Effector CD8-positive, alpha-beta T cell (primary cell): ENCODE data around the gene PRXL2B.

ENCODE experiments used
- DNase-seq: peaks from one replicate; lab custom pipeline; 2025; lab: John Stamatoyannopoulos, UW

PRXL2B gene

DNA sequence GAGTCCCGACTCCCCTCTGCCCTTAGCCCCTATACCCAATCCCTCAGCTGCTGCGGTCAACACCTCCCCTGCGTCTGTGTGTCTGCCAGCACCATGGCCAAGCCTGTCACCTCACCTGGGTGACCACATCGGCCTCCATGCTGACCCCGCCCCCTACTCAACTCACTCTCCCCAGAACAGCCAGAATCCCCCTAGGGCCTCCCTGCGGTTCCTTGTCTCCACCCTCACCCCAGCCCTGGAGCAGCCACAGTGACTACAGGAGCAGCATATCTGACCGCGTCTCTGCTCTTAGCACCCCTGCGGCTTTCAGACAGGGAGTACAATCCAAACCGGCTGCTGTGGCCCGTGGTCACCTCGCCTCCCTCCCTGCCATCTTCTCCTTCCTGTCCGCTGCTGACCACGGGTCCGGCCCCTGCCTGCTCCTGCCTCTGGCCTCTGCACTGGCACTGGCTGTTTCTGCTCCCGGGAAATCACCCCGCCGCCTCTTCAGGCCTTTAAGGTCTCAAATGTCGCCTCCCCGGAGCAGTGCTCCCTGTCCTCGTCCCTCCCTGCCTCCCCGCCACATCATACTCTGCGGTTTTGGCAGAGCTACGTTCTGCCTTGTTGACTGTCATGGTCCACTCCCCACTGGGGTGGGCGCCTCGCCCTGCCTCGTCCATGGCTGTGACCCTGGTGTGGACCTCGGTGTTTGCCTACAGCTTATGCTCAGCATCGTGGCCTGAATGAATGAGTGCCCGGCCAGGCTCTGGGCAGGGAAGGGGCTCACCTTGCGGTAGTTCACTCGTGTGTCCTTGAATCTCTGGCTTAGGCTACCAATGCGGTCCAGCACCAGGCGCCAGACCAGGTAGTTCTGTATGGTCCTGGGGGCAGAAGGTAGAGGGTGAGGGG lies 11.1 kb downstream of the PRXL2B start:
- no peak for DNase-seq

DNA sequence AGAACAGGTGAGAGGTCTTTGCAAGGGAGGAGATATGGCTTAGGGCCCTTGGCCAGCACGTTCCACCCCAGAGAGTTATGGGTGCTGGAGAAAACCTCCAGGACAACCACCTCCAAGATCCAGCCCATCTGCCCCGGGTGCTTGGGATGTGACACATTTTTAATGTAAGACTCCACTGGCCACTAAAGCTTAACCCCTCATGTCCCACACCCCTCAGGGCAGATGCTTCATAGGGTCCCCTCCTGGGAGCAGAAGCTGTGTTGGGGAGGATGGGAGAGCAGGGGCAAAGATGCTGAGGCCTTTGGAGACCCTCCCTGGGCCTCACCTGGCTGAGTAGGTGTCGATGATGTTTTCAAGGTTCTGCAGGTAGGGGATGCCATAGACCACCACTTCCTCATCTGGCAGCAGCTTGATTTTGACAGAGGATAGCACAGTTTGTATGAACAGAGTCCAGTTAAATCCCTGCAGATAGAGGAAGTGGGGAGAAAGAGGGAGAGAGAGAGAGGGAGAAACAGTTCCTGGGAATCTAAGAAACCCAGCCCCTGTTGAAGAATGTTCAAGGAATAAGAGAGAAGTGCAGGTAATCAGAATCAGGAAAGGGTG lies 11.9 kb downstream of the PRXL2B start:
- DNase-seq, result no peak

DNA sequence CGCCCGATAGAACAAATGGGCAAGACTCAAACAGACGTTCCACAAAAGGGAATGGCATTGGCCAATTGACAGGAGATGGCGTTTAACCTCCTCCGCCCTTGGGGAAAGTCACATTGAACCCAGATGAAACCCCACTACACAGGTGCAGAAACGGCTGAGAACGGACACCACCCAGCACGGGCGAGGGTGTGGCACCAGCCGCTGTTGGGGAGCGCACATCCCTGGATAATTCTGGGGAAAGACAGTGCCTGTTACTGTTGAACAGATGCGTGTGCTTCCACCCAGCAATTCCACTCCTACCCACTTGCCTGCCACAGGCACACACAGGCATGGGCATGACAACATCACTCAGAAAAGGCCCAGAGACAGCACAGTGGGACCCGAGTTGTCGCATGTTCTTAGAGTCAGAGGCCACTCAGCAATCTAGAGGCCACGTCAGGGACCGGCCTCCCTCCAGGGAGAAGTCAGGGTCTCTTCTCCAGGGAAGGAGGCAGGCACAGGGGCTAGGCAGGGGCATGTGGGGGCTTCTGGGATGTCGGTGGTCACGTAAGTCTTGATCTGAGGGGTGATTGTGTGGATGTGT lies 15.2 kb downstream of the PRXL2B start:
- no peak for DNase-seq

DNA sequence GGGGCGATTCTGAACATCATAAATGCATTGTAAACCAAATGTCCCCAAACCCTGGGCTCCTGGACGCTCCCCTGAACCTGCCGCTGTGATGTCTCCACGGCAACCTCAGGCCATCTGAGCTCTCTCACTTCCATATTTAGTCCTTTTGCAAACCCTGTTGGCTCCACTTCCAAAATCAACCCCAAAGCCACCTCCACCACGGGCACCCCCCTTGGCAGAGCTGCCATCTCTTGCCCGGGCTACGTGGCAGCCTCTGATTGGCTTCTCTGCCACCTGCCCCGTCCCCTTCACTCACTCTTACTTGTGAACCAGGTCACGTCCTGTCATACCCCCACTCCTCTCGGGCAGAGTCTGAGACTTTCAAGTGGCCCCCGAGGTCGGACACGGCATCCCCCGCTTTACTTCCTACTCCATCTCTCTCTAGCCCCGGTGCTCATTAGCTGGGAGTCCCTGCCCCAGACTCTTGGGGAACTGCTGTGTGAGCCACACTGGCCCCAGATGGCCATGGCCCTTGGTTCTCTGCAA lies 15.8 kb downstream of the PRXL2B start:
- DNase-seq, result no peak

DNA sequence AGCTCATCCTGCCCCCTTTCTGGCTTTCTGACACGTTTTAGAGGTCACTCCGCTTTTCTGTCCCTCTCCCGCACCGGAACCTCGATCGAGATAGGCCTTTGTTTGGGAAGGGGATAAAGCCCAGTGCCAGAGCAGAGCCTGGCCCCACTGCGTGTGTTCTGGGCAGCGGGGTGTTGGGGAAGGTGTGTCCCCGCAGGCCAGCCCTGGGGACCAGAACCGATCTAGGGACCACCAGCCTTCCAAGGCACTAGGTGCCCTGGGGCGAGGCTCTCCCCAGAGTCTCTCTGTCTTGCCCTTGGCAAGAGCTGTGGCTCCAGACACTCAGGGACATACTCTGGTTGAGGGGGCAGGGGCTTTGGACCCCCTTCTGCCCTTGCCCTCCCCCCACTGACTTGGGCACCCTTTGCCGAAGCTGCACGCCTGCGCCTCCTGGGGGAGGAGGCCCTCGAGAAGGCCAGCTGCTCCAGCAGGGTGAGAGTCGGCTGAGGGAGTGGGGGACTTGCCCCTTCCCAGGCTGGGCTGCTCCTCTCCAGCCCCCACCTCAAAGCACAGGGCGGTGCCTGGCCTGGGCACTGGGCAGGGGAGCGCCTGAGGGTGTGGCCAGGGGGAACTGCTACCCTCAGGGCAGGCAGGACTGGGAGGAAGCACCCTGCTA lies 16.4 kb downstream of the PRXL2B start:
- no peak for DNase-seq

DNA sequence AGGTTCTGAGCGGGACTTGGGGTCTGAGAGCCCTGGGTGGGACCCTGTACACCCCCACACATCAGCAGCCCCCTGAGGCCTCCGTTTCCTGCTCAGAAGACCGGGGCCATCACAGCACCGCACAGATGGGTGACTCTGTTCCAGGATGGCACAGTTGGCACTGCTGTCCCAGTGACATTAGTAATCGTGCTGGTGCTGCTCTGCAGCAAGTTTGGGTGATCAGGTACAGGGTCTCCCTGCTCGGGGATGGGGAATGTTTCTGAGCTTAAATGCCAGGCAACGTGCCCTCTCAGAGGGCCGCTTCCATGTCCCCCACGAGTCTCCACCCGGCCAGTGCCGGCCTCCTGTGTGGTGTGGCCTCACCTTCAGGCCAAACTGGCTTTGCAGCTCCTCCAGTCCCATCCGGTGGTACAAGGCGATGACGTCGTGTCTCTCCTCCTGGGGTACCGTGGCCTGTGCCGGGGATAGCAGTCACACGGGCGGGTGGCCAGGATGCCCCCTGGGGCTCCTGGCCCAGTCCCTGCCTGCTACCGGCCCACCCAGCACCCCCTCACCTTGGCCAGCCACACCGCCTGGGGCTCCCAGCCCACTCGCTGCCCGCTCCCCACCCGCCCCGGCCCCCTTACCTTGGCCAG lies 17.1 kb downstream of the PRXL2B start:
- DNase-seq, result no peak

DNA sequence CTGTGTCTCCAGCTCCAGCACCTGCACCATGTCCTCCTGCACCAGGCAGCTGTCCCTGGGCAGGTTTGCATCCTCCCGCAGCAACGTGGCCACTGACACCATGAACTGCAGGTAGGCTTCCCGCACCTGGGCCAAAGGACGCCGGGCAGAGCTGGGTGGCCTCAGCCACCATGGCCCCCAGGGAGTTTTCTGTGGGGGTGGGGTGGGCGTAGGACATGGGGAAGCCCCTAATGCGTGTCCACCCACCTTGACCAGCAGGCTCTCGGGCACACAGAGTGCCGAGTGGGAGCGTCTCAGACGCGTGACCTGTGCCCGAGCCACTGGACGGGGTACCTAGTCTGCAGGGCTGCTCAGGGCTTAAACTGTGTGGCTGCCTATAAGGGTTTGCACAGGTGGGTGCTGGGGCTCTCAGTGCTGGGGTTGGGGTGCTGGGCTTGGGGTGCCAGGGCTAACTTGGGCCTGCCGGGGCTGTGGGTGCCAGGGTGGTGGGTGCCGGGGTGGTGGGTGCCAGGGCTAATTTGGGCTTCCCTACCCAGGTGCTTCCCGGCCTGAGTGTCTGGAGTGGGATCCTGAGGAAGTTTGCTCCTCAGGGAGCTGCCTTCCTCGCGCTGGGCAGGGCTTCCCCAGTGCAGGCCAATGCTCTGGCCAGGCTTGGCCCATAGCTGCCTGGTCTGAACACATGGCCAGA lies 17.7 kb downstream of the PRXL2B start:
- DNase-seq, result no peak

DNA sequence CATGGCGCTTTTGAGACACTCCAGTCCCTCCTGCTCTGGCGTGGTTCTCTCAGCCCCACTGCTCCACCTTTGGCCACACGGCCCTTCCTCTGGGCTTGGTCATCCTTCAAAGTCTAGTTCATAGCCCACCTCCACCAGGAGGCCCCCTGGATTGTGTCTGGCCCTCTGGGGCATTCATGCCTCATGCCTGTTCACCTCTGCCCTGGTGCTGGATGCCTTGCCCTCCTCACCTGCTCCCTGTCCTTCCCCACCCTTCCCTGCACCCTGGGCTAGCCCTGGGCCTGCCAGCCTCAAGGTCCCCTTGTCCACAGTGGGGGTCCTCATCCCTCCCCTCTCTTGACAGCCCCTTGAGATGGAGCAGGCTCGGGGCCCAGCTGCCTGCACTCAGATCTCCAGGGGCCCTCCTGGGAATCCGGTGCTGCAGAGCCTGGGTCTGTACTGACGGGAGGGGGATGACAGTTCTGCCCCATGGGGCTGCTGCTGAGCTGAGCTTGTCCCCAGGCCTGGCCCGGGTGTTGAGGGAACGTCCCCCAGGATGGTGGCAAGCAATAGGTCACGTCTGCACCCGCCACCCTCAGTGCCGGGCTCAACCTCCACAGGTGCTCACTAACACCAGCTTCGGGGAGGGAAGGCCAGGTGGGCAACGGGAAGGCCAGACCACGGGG lies 18.4 kb downstream of the PRXL2B start:
- no peak for DNase-seq

DNA sequence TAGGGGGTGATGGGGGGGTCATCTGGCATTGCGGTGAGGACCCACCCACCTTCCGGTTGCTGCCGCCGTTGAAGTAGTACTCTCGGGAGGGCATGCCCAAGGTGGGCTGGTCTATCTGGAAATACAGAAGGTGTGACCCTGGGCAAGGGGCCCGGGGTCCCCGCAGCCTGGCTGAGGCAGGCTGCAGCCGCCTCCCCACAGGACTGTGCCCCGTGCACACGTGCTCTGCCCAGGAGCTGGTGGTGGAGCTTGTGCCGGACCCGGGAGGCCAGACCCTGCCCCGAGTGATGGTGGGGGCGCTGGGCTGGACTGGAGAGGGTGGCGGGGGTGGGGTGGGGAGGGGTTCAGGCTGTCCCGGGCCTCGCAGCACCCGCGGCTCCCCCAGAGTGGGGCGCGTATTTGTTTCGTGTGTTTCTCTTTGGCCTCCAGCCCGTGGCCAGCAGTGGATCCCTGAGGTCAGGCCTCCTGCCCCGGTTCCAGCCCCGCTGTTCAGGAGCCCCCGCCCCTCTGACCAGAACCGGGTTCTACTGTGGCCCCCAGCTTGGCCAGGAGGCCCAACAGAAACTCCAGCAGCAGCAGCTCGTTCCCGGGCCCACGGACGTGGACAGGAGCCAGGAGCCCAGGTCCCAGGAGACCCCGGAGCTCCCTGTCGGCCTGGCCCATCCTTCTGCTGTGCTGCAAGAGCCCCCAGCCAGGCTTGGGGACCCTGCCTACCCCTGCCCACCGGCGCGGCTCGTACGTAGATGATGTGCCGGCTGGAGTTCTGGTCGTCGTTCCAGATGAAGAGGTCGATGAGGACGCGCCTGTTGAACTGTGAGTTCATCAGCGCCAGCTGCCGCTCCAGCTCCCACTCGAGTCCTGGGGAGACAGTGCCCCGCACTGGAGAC lies 19.2 kb downstream of the PRXL2B start:
- DNase-seq, result no peak

DNA sequence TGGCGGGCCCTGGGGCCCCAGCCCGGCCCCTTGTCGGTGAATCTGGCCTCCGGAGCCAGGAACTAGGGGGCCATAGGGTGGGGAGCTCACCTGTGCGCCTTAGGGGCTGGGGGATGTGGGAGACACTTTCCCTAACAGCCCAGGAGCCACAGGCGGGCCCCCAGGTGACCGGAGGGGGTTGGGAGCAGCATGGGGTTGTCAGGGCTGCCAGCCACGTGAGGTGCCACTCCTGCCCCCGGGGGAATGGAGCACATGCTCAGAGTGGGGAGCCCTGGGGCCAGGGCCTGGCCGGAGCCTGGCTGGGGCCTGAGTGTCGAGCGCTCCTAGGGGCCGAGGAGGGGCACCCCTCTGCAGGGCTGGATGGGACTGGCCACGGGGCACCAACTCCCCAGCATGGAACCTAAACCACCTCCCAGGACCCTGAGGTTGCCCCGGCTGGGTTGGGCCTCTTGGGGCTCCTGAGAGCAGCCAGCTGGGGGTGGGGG lies 19.9 kb downstream of the PRXL2B start:
- DNase-seq, result no peak

DNA sequence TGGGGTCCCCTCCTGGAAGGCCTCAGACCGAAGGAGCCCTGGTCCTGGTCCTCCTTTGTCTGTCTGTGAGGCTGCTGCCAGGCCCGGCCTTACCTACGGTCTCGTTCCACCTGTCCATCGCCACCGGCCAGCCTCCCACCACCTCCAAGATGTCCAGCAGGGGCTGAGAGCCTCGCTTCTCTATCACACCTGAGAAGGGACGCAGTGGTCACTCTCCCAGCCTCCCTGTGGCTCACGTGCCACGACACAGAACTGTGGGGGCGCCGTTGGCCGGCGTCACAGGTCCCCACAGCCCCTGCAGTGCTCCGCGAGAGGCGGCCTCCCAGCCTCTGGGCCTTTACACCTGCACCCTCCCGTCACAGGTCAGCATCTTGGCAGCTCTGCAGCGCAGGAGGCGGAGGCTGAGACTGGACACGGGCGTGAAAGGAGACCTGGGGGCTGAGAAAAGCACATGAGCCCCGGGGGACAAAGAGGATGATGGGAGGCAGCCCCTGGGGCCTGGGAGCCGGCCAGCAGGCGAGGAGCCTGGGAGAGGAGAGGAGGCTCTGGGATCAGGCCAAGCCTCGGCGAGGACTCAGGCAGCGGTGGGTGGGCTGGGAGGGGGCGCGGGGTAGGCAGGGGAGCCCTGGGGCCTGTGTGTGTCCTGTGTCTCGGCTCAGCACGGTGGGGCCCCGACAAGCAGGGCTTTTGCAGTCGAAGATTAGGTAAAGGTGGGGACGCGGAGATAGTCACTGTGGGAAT lies 20.5 kb downstream of the PRXL2B start:
- DNase-seq, result no peak

DNA sequence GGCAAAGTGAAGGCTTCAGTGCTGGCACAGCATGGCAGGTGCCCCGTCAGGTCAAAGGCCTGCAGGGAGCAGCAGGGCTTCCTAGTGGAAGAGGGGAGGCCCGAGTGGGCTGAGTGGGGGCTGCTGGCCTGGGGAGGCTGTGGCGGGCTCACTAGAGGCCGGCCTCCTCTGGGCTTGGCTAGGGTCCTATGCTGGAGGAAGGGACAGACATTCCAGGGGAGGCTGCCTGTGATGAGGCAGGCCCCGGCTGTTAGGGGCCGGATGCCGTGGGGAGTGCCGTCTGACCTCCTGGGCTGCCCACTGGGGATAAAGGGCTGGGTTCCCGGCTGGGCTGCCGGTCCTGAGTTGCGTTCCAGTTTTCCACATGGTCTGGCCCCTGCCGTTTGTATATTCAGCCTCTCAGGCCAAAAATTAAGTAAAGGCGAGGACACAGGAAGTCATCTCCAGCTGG lies 21.1 kb downstream of the PRXL2B start:
- no peak for DNase-seq

DNA sequence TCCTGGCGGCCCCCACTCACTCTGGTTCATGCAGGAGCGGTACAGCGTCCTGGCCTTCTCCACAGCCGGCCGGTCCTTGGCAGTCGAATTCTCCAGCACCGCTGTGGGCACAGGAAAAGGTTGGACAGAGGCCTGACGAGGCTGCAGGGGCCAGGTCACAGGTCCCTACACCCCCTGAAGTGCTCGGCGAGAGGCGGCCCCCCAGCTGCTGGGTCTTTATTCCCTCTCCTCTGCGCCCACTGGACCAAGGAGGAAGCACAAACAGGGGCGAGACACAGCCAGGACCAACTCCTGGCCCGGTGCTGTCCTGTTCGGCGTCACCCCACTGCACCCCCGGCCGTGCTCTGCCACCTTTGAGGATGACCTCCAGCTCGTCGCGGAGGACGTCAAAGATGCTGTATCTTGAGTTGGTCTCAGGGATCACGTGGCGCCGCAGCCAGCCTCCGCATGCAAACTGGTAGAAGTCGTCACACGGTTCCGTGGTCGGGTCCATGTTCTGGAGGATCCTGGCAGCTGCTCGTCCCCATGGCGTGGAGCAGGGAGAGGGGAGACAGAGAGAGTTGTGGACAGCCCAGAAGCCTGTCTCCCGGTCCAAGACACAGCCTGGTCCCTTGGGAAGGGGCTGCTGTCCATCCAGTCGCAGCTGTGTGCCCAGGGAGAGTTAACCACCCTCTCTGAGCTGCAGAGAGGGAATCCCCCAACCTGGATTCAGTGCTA lies 22.9 kb downstream of the PRXL2B start:
- no peak for DNase-seq

DNA sequence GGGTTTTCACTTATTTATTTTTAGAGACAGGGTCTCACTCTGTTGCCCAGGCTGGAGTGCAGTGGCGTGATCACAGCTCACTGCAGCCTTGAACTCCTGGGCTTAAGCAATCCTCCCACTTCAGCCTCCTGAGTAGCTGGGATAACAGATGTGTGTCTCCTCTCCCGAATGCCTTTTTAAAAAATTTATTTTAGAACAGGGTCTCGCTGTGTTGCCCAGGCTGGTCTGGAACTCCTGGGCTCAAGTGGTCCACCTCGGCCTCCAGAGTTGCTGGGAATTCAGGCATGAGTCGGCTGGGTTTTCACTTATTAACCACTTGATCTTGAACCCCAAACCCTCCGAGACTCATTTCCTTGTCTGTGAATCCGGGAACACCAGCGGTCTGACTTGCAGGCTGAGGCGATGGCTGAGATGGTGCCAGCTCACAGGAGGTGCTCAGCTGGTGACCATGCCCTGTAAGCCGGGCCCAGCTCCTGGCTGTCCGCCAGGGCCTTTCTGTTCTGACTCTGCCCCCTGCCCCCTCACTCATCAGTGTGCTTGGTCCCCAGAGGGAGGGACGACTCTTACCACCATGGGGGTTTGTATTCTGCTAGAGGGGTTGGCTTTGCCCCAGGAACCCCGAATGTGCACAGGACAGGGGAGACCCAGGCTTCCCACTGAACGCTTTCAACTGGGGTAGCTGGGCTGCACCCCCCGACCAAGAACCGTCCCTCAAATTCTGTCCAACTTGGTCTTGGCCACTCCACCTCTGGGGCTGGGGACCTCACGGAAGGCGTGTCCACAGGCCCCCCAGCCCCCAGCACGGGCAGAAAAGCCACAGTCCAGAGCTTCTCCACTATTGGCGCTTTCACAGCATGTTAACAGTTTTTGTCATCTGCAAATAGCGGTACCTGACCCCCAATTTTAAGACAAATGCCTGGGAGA lies 23.7 kb downstream of the PRXL2B start:
- no peak for DNase-seq

DNA sequence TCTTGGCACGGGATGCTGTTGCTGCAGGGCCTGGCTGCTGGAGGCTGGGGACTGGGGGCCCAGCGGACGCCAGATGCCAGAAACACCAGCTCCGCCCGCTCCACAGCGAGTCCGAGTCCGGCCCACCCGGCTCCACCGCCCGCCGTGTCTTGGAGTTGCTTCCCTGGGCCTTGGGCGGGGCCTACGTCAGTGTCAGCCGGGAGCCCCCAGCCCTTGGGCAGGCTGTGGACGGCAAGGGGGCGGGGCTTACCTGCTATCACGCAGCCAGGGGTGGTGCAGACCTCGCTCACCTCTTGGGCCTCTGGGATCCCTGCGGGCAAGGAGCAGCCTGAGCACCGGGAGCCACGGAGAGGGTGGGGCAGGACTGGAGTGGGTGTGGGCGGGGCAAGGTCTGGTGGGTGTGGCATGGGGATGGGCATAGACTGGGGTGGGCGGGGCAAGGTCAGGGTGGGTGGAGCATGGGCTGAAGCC lies 24.5 kb downstream of the PRXL2B start:
- DNase-seq, result no peak

DNA sequence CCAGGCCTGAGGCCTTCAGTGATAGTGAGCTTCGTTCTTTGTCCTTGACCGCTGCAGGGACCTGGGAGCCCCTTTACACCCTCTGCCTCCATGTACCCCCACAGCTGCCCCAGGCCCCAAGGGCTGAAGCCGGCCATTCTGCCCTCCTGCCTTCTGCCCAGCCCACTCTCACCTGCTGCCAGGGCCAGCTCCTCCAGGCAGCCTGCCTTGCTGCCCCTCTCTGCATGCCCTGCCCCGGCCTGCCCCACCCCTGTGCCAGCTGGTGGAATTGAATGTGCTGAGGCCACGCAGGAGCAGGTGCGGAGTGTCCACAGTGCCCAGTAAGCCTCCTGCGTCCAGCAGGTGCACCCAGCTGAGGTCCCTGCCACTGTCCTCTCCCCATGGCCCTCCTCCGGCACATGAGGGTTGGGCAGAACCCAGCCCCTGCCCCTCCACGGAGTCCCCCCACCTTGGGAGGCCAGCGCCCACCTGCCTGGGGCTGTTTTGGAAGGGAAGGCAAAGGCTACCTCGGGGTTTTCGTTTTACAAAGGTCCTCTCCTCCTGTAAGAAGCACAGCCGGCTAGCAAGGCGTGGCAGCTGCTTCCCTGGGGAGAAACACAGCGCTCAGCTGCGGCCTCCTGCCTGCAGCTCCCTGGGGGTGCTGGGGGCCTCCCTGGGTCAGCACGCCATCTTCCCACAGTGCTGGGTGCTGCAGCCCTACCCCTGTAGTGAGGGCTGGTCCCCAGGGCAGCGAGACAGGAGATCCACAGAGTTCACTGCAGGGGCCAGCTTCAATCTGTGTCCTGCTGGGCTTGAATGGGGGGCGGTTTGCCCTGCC lies 25.3 kb downstream of the PRXL2B start:
- DNase-seq, result no peak
